H9 (cell line): ENCODE measurements around the gene SDK1. TPM values are rescaled to one million over a fixed set of nuclear protein-coding genes. Genes with fewer than 3 reads are reported as not detected.

ENCODE experiments used
- DNase-seq: peaks from one replicate; pipeline ENCODE4 v3.0.0-alpha.2; 2017
- H2AFZ ChIP-seq: one replicate; pipeline ENCODE4 v1.6.1; 2013; ENCODE audit warnings: mild to moderate bottlenecking, low read length, control low read depth, moderate library complexity
- H2AK5ac ChIP-seq: 2 replicates; pipeline ENCODE4 v1.6.1; 2013; ENCODE audit warnings: low read length, control low read depth, mixed read lengths; ENCODE audit not compliant: insufficient read length
- H2BK120ac ChIP-seq: one replicate; pipeline ENCODE4 v1.6.1; 2013; ENCODE audit warnings: low read depth, mild to moderate bottlenecking, low read length, control low read depth, inconsistent platforms; ENCODE audit not compliant: poor library complexity, severe bottlenecking
- H2BK12ac ChIP-seq: 2 replicates; pipeline ENCODE4 v1.6.1; 2013; ENCODE audit warnings: low read length, control low read depth, mixed read lengths, low read depth; ENCODE audit not compliant: insufficient read length
- H2BK15ac ChIP-seq: 2 replicates; pipeline ENCODE4 v1.6.1; 2013; ENCODE audit warnings: low read depth, low read length, control low read depth
- H2BK20ac ChIP-seq: one replicate; pipeline ENCODE4 v1.6.1; 2013; ENCODE audit warnings: low read depth, mild to moderate bottlenecking, low read length, control low read depth, inconsistent platforms; ENCODE audit not compliant: poor library complexity, severe bottlenecking
- H2BK5ac ChIP-seq: 2 replicates; pipeline ENCODE4 v1.6.1; 2013; ENCODE audit warnings: low read length, control low read depth, mixed read lengths; ENCODE audit not compliant: insufficient read length
- H3K14ac ChIP-seq: 2 replicates; pipeline ENCODE4 v1.6.1; 2013; ENCODE audit warnings: low read length, control low read depth; ENCODE audit not compliant: insufficient read depth
- H3K18ac ChIP-seq: 2 replicates; pipeline ENCODE4 v1.6.1; 2013; ENCODE audit warnings: low read depth, mild to moderate bottlenecking, mixed read lengths, low read length, control low read depth; ENCODE audit not compliant: insufficient read length
- H3K23ac ChIP-seq: 2 replicates; pipeline ENCODE4 v1.6.1; 2013; ENCODE audit warnings: low read length, control low read depth, mixed read lengths, low read depth; ENCODE audit not compliant: insufficient read length
- H3K23me2 ChIP-seq: 2 replicates; pipeline ENCODE4 v1.6.1; 2013; ENCODE audit warnings: low read depth, mild to moderate bottlenecking, mixed read lengths, low read length, control low read depth; ENCODE audit not compliant: insufficient read length, poor library complexity, severe bottlenecking
- H3K27ac ChIP-seq: 2 replicates; pipeline ENCODE4 v1.5.1; 2013; ENCODE audit warnings: low read length, control low read depth, mixed read lengths, low read depth; ENCODE audit not compliant: insufficient read length
- H3K27me3 ChIP-seq: 2 replicates; pipeline ENCODE4 v1.6.1; 2013; ENCODE audit warnings: low read length, control low read depth, inconsistent platforms; ENCODE audit not compliant: insufficient read depth
- H3K4ac ChIP-seq: 2 replicates; pipeline ENCODE4 v1.6.1; 2013; ENCODE audit warnings: low read depth, mild to moderate bottlenecking, control low read depth, inconsistent platforms, low read length, moderate library complexity
- H3K4me1 ChIP-seq: 2 replicates; pipeline ENCODE4 v1.6.1; 2013; ENCODE audit warnings: low read length, control low read depth, inconsistent platforms; ENCODE audit not compliant: insufficient read depth
- H3K4me2 ChIP-seq: 2 replicates; pipeline ENCODE4 v1.6.1; 2013; ENCODE audit warnings: low read length, control low read depth, mixed read lengths; ENCODE audit not compliant: insufficient read length, insufficient read depth
- H3K56ac ChIP-seq: 2 replicates; pipeline ENCODE4 v1.6.1; 2013; ENCODE audit warnings: low read depth, mild to moderate bottlenecking, mixed read lengths, low read length, control low read depth; ENCODE audit not compliant: insufficient read length
- H3K79me1 ChIP-seq: 2 replicates; pipeline ENCODE4 v1.6.1; 2013; ENCODE audit warnings: low read depth, mild to moderate bottlenecking, moderate library complexity, low read length, control low read depth, inconsistent platforms; ENCODE audit not compliant: insufficient read depth, poor library complexity, severe bottlenecking
- H3K79me2 ChIP-seq: 2 replicates; pipeline ENCODE4 v1.6.1; 2013; ENCODE audit warnings: low read length, control low read depth, inconsistent platforms; ENCODE audit not compliant: insufficient read depth
- H3K9ac ChIP-seq: 2 replicates; pipeline ENCODE4 v1.6.1; 2013; ENCODE audit warnings: low read length, control low read depth, mixed read lengths; ENCODE audit not compliant: insufficient read length; ENCODE audit errors: extremely low read depth
- H3K9me3 ChIP-seq: one replicate; pipeline ENCODE4 v1.6.1; 2013; ENCODE audit warnings: low read depth, low read length, inconsistent platforms; ENCODE audit not compliant: control insufficient read depth
- H3T11ph ChIP-seq: one replicate; pipeline ENCODE4 v1.6.1; 2013; ENCODE audit warnings: mild to moderate bottlenecking, low read length, control low read depth, inconsistent platforms
- H4K20me1 ChIP-seq: one replicate; pipeline ENCODE4 v1.6.1; 2013; ENCODE audit not compliant: control insufficient read depth, insufficient read length, insufficient read depth
- H4K5ac ChIP-seq: 2 replicates; pipeline ENCODE4 v1.6.1; 2013; ENCODE audit warnings: low read depth, mild to moderate bottlenecking, mixed read lengths, low read length, control low read depth; ENCODE audit not compliant: insufficient read length
- H4K8ac ChIP-seq: replicated peaks from 2 replicates; pipeline ENCODE4 v1.6.1; 2013; ENCODE audit warnings: low read length, control low read depth, mixed read lengths, low read depth; ENCODE audit not compliant: insufficient read length
- H4K91ac ChIP-seq: 2 replicates; pipeline ENCODE4 v1.6.1; 2013; ENCODE audit warnings: low read depth, mild to moderate bottlenecking, moderate library complexity, mixed read lengths, low read length, control low read depth; ENCODE audit not compliant: insufficient read length
- H3K27ac Mint-ChIP-seq, 3 experiments: 2 replicates in 2 of 3; 3 replicates in 1 of 3; pipeline ENCODE4 v1.8.0; 2020 to 2021; ENCODE audit warnings: mixed read lengths in 3 of 3, mild to moderate bottlenecking in 1 of 3, moderate library complexity in 1 of 3
- H3K27me3 Mint-ChIP-seq: 2 replicates; pipeline ENCODE4 v1.8.0; 2021; ENCODE audit warnings: low read depth, mild to moderate bottlenecking, moderate library complexity, mixed read lengths
- H3K36me3 Mint-ChIP-seq, 3 experiments: 2 replicates in 2 of 3; 3 replicates in 1 of 3; pipeline ENCODE4 v1.8.0; 2020 to 2021; ENCODE audit warnings: low read depth in 3 of 3, mixed read lengths in 3 of 3; ENCODE audit not compliant: insufficient read depth in 1 of 3
- H3K4me1 Mint-ChIP-seq, 2 experiments: 2 replicates each; pipeline ENCODE4 v1.8.0; 2020; ENCODE audit warnings: mixed read lengths in 2 of 2
- H3K4me3 Mint-ChIP-seq, 2 experiments: 2 replicates in 1 of 2; 3 replicates in 1 of 2; pipeline ENCODE4 v1.8.0; 2020 to 2021; ENCODE audit warnings: mild to moderate bottlenecking in 2 of 2, mixed read lengths in 2 of 2, moderate library complexity in 1 of 2
- H3K9me3 Mint-ChIP-seq, 2 experiments: 2 replicates in 1 of 2; 3 replicates in 1 of 2; pipeline ENCODE4 v1.8.0; 2020; ENCODE audit warnings: mild to moderate bottlenecking in 2 of 2, mixed read lengths in 2 of 2, moderate library complexity in 1 of 2
- CTCF ChIP-seq: fragments of 200-600 bp; sonication (generic); conservative IDR thresholded peaks from 3 replicates; pipeline ENCODE4 v1.8.0; 2021; ENCODE audit warnings: antibody characterized with exemption, mild to moderate bottlenecking
- WGBS: extraction: QIAGEN DNeasy Blood & Tissue Kit; methylation state at CpG from one replicate; pipeline ENCODE4 v1.1.7; 2013; ENCODE audit warnings: missing lambda C conversion rate, low lambda C conversion rate, mixed read lengths; ENCODE audit not compliant: insufficient read length; ENCODE audit errors: extremely low coverage; 5-methylcytosine and 5-hydroxymethylcytosine counted together
- total RNA-seq: library from RNA; stranded (reverse); gene quantifications from 2 replicates; pipeline ENCODE4 v1.2.1, GENCODE V29; 2021

The SDK1 gene
- total RNA-seq, 1 experiment from 2014 or later, result 8.7 TPM

GRCh38 chr7:3327655-3328054 lies 26.6 kb downstream of the SDK1 start:
- Mint-ChIP-seq H3K9me3 (no peaks in the 10 kb centered on the region; a peak in 1 of 5 replicates), H3K4me3 (no peak overlapping the region), H3K27ac (no peak overlapping the region), H3K27me3 (no peaks in the 10 kb centered on the region), H3K36me3 (peaks cover under 1 to 9% (median 5%) of the 10 kb centered on the region in 3 experiments; a peak in 5 of 7 replicates), H3K4me1 (peaks cover 6 to 10% of the 10 kb centered on the region in 2 experiments)
- Histone ChIP-seq H4K8ac (no peak overlapping the region), H2AK5ac (no peak overlapping the region), H3K56ac (no peak overlapping the region), H4K5ac (no peak overlapping the region), H2BK15ac (no peak overlapping the region), H3T11ph (no peak overlapping the region), H2BK20ac (no peak overlapping the region), H3K79me2 (no peaks in the 10 kb centered on the region), H3K27ac (no peak overlapping the region), H3K4me2 (no peak overlapping the region), H3K23ac (no peak overlapping the region), H3K27me3 (no peaks in the 10 kb centered on the region), H3K4me1 (no peaks in the 10 kb centered on the region), H3K23me2 (no peaks in the 10 kb centered on the region), H2AFZ (no peak overlapping the region), H3K79me1 (no peaks in the 10 kb centered on the region), H2BK12ac (no peak overlapping the region), H3K9ac (no peak overlapping the region), H2BK5ac (no peak overlapping the region), H3K4ac (no peak overlapping the region), H3K9me3 (no peaks in the 10 kb centered on the region), H2BK120ac (no peak overlapping the region), H3K18ac (no peak overlapping the region), H4K91ac (no peak overlapping the region), H4K20me1 (no peaks in the 10 kb centered on the region), H3K14ac (no peak overlapping the region)
- no peak for TF ChIP-seq CTCF
- DNase-seq, result no peak
- WGBS, result no CpG with 5 or more reads among the region's 5 CpGs
